HepG2 (cell line): Measurements from ENCODE around the gene TRIM2. TPM values are rescaled to one million over a fixed set of nuclear protein-coding genes. Genes with fewer than 3 reads are reported as not detected.

Experiments
- HMGA1 ChIP-seq: sonication (generic); formaldehyde crosslinking; conservative IDR thresholded peaks from 2 replicates; pipeline ENCODE4 v1.4.0; 2020; ENCODE audit warnings: missing genetic modification reagents
- HNRNPH1 ChIP-seq: fragments of 200-400 bp; formaldehyde crosslinking; optimal IDR thresholded peaks from 2 replicates; pipeline ENCODE3; 2017; ENCODE audit warnings: mild to moderate bottlenecking, low read depth, low read length
- ISL2 ChIP-seq: sonication (generic); formaldehyde crosslinking; IDR thresholded peaks from 2 replicates; pipeline ENCODE4 v1.5.0; 2020; ENCODE audit warnings: missing genetic modification reagents
- JUN ChIP-seq: sonication (generic); formaldehyde crosslinking; IDR thresholded peaks from 2 replicates; pipeline ENCODE4 v1.4.0; 2020; ENCODE audit warnings: mild to moderate bottlenecking, missing genetic modification reagents
- MTF1 ChIP-seq: sonication (generic); formaldehyde crosslinking; IDR thresholded peaks from 2 replicates; pipeline ENCODE4 v1.5.0; 2020; ENCODE audit warnings: missing genetic modification reagents
- NCOA2 ChIP-seq: sonication (generic); formaldehyde crosslinking; IDR thresholded peaks from 2 replicates; pipeline ENCODE4 v1.8.0; 2022; ENCODE audit warnings: inconsistent platforms
- NFYB ChIP-seq: sonication (generic); formaldehyde crosslinking; IDR thresholded peaks from 2 replicates; pipeline ENCODE4 v1.4.0; 2020; ENCODE audit warnings: missing genetic modification reagents
- RFXAP ChIP-seq: sonication (generic); formaldehyde crosslinking; IDR thresholded peaks from 2 replicates; pipeline ENCODE4 v1.4.0; 2020; ENCODE audit warnings: missing genetic modification reagents, borderline replicate concordance
- TARDBP ChIP-seq: sonication (generic); formaldehyde crosslinking; IDR thresholded peaks from 2 replicates; pipeline ENCODE4 v1.8.0; 2022; ENCODE audit warnings: mild to moderate bottlenecking, missing genetic modification reagents
- ZNF3 ChIP-seq: IDR thresholded peaks from 2 replicates; pipeline ENCODE4 v1.7.0; 2017; ENCODE audit warnings: inconsistent platforms
- ZNF335 ChIP-seq: sonication (generic); formaldehyde crosslinking; IDR thresholded peaks from 2 replicates; pipeline ENCODE4 v1.4.0; 2020; ENCODE audit warnings: missing genetic modification reagents
- ZNF446 ChIP-seq: sonication (generic); formaldehyde crosslinking; IDR thresholded peaks from 2 replicates; pipeline ENCODE4 v1.5.0; 2020; ENCODE audit warnings: mild to moderate bottlenecking, missing genetic modification reagents
- polyA plus RNA-seq, 8 experiments: library from polyadenylated mRNA; depleted of rRNA in 3 of 8; stranded (reverse) in 7 of 8; unstranded in 1 of 8; fragments of >200 nt; fragmentation: Illumina TruSeq in 4 of 8; extraction: Trizol in 4 of 8; gene quantifications; 2 replicates each; pipeline versions ENCODE4 v1.2.1 to v1.2.3, GENCODE V29; 2011 to 2016; ENCODE audit warnings: low read depth in 4 of 8, missing spikeins in 1 of 8, mixed read lengths in 1 of 8; ENCODE audit not compliant: insufficient read depth in 1 of 8
- total RNA-seq, 5 experiments: library from RNA; depleted of rRNA; stranded (reverse); fragments of >200 nt; fragmentation: Illumina TruSeq; extraction: Trizol; gene quantifications; 2 replicates each; pipeline ENCODE4 v1.2.3, GENCODE V29; 2016; ENCODE audit warnings: low read depth in 1 of 5
- TF ChIP-seq, protein P1 (sequence below), 2 experiments: sonication (generic) in 1 of 2; formaldehyde crosslinking in 1 of 2; IDR thresholded peaks; 2 replicates each; pipeline versions ENCODE4 v1.4.0 to v1.6.1; 2018 to 2020; ENCODE audit warnings: missing genetic modification reagents in 2 of 2, borderline replicate concordance in 1 of 2, low read depth in 1 of 2, mild to moderate bottlenecking in 1 of 2, missing biosample characterization in 1 of 2
- TF ChIP-seq, protein P2 (sequence below): sonication (generic); formaldehyde crosslinking; IDR thresholded peaks from 2 replicates; pipeline ENCODE4 v1.4.0; 2020; ENCODE audit warnings: low read depth, missing genetic modification reagents
- TF ChIP-seq, protein P3 (sequence below): sonication (generic); formaldehyde crosslinking; IDR thresholded peaks from 2 replicates; pipeline ENCODE4 v1.9.0; 2021; ENCODE audit warnings: missing genetic modification reagents, borderline replicate concordance
- TF ChIP-seq, protein P4 (sequence below): sonication (generic); formaldehyde crosslinking; IDR thresholded peaks from 2 replicates; pipeline ENCODE4 v1.5.0; 2020; ENCODE audit warnings: missing genetic modification reagents, mild to moderate bottlenecking, borderline replicate concordance
- TF ChIP-seq, protein P5 (sequence below): sonication (generic); formaldehyde crosslinking; IDR thresholded peaks from 2 replicates; pipeline ENCODE4 v1.8.0; 2022; ENCODE audit warnings: mild to moderate bottlenecking, missing genetic modification reagents, borderline replicate concordance
- TF ChIP-seq, protein P6 (sequence below): fragments of 450-650 bp; IDR thresholded peaks from 2 replicates; pipeline ENCODE4 v1.6.1; 2017

TRIM2 gene
- total and polyA plus RNA-seq, 2 of the 13 experiments (the other 11 are each of a cell fraction or from before 2014, with no cell fraction given): 2.1 to 4.2 TPM

DNA sequence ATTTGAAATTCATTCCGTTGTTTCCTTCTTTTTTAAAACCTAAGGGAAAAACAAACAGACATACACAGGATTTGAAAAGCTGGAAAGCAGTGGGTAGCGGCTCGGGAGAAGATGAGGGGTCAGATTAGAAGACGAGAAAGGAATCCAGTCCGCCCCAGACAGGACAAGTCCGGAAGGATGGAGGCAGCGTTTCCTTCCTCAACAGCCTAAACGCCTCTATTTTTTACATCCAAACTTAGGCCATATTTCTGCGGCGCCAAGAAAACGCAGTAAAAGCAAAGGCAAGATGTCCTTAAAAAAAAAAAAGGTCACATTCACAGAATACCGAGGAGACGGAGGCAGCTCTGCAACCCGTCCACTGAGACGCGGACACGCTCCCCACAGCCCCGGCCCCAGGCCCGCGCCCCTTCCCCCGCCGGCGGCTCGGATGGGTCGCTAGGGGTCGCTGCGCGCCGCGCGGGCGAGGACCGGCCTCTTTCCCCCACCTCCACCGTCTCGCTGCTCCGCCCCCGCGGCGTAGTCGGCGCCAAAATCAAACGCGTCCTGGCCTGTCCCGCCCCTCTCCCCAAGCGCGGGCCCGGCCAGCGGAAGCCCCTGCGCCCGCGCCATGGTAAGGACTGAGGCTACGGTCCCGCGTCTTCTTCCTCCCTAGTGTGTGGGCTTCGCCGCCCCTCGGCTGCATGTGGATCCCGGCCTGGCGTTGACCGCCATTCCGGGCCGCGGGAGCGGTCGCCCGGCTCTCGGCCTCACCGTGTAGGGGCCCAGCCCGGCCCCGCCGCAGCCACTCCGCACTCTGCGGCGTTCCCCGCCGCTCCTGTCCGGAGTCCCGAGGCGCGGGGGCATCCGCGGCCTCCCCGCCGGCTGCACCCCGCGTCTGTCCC, 140.1 kb downstream of the TRIM2 start, which contains the start of gene MND1 (continued):
- TF ChIP-seq, protein P1, sequence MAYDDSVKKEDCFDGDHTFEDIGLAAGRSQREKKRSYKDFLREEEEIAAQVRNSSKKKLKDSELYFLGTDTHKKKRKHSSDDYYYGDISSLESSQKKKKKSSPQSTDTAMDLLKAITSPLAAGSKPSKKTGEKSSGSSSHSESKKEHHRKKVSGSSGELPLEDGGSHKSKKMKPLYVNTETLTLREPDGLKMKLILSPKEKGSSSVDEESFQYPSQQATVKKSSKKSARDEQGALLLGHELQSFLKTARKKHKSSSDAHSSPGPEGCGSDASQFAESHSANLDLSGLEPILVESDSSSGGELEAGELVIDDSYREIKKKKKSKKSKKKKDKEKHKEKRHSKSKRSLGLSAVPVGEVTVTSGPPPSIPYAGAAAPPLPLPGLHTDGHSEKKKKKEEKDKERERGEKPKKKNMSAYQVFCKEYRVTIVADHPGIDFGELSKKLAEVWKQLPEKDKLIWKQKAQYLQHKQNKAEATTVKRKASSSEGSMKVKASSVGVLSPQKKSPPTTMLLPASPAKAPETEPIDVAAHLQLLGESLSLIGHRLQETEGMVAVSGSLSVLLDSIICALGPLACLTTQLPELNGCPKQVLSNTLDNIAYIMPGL (CRISPR knock-in tag; IDR thresholded peaks at IDR 0.05; ENCODE audit: borderline replicate concordance in 1 of 2, low read depth in 1 of 2): peak; percentile 95 to 96
- TF ChIP-seq ZNF335: no peak
- no peak; the same call in 1 of the 2 replicates for TF ChIP-seq JUN
- TF ChIP-seq, protein P2, sequence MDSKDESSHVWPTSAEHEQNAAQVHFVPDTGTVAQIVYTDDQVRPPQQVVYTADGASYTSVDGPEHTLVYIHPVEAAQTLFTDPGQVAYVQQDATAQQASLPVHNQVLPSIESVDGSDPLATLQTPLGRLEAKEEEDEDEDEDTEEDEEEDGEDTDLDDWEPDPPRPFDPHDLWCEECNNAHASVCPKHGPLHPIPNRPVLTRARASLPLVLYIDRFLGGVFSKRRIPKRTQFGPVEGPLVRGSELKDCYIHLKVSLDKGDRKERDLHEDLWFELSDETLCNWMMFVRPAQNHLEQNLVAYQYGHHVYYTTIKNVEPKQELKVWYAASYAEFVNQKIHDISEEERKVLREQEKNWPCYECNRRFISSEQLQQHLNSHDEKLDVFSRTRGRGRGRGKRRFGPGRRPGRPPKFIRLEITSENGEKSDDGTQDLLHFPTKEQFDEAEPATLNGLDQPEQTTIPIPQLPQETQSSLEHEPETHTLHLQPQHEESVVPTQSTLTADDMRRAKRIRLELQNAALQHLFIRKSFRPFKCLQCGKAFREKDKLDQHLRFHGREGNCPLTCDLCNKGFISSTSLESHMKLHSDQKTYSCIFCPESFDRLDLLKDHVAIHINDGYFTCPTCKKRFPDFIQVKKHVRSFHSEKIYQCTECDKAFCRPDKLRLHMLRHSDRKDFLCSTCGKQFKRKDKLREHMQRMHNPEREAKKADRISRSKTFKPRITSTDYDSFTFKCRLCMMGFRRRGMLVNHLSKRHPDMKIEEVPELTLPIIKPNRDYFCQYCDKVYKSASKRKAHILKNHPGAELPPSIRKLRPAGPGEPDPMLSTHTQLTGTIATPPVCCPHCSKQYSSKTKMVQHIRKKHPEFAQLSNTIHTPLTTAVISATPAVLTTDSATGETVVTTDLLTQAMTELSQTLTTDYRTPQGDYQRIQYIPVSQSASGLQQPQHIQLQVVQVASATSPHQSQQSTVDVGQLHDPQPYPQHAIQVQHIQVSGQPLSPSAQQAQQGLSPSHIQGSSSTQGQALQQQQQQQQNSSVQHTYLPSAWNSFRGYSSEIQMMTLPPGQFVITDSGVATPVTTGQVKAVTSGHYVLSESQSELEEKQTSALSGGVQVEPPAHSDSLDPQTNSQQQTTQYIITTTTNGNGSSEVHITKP (CRISPR knock-in tag): no peak
- peak; percentile 83; the same call in 1 of the 2 replicates for TF ChIP-seq ZNF446
- TF ChIP-seq, protein P3, sequence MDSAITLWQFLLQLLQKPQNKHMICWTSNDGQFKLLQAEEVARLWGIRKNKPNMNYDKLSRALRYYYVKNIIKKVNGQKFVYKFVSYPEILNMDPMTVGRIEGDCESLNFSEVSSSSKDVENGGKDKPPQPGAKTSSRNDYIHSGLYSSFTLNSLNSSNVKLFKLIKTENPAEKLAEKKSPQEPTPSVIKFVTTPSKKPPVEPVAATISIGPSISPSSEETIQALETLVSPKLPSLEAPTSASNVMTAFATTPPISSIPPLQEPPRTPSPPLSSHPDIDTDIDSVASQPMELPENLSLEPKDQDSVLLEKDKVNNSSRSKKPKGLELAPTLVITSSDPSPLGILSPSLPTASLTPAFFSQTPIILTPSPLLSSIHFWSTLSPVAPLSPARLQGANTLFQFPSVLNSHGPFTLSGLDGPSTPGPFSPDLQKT (CRISPR knock-in tag): no peak
- TF ChIP-seq, protein P4, sequence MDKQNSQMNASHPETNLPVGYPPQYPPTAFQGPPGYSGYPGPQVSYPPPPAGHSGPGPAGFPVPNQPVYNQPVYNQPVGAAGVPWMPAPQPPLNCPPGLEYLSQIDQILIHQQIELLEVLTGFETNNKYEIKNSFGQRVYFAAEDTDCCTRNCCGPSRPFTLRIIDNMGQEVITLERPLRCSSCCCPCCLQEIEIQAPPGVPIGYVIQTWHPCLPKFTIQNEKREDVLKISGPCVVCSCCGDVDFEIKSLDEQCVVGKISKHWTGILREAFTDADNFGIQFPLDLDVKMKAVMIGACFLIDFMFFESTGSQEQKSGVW (CRISPR knock-in tag): no peak
- TF ChIP-seq, protein P5, sequence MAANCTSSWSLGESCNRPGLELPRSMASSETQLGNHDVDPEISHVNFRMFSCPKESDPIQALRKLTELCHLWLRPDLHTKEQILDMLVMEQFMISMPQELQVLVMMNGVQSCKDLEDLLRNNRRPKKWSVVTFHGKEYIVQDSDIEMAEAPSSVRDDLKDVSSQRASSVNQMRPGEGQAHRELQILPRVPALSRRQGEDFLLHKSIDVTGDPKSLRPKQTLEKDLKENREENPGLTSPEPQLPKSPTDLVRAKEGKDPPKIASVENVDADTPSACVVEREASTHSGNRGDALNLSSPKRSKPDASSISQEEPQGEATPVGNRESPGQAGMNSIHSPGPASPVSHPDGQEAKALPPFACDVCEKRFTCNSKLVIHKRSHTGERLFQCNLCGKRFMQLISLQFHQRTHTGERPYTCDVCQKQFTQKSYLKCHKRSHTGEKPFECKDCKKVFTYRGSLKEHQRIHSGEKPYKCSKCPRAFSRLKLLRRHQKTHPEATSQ (CRISPR knock-in tag): peak; percentile 70; the same call in 1 of the 2 replicates
- TF ChIP-seq HMGA1 (CRISPR knock-in tag): no peak
- peak; percentile 66; the same call in 1 of the 2 replicates for TF ChIP-seq MTF1 (CRISPR knock-in tag)
- no peak for TF ChIP-seq HNRNPH1
- TF ChIP-seq TARDBP (CRISPR knock-in tag): no peak
- TF ChIP-seq ISL2 (CRISPR knock-in tag): peak; percentile 68; the same call in 1 of the 2 replicates
- TF ChIP-seq, protein P6, sequence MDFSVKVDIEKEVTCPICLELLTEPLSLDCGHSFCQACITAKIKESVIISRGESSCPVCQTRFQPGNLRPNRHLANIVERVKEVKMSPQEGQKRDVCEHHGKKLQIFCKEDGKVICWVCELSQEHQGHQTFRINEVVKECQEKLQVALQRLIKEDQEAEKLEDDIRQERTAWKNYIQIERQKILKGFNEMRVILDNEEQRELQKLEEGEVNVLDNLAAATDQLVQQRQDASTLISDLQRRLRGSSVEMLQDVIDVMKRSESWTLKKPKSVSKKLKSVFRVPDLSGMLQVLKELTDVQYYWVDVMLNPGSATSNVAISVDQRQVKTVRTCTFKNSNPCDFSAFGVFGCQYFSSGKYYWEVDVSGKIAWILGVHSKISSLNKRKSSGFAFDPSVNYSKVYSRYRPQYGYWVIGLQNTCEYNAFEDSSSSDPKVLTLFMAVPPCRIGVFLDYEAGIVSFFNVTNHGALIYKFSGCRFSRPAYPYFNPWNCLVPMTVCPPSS: no peak
- peak; percentile 88; the same call in 1 of the 2 replicates for TF ChIP-seq RFXAP (CRISPR knock-in tag)
- no peak for TF ChIP-seq ZNF3 (CRISPR knock-in tag)
- TF ChIP-seq NFYB (CRISPR knock-in tag): no peak
- no peak for TF ChIP-seq NCOA2 (CRISPR knock-in tag)
